Ovary (tissue), 9 donors: ENCODE measurements around the gene HDAC5. TPM values are rescaled to one million over a fixed set of nuclear protein-coding genes. Genes with fewer than 3 reads are reported as not detected.
"Not testable (repeated sequence)": the region's sequence is repeated elsewhere in the genome, so short reads cannot be mapped to it uniquely, and the experiment has no call there.

Experiments used
- DNase-seq, 5 donors: peaks; one replicate each; pipeline ENCODE4 v3.0.0-alpha.2; 2019 to 2020
- H3K27ac ChIP-seq, 2 donors: fragments of 200-600 bp; one replicate each; pipeline versions ENCODE4 v1.5.1 to v1.8.0; 2019 to 2022
- H3K27me3 ChIP-seq: fragments of 200-600 bp; one replicate; pipeline ENCODE4 v1.8.0; 2022
- H3K36me3 ChIP-seq: fragments of 200-600 bp; sonication (generic); one replicate; pipeline ENCODE4 v1.5.1; 2019
- H3K4me1 ChIP-seq: one replicate; pipeline ENCODE4 v1.8.1; 2013; ENCODE audit warnings: mild to moderate bottlenecking, moderate library complexity; ENCODE audit not compliant: insufficient read depth
- H3K4me3 ChIP-seq: fragments of 200-600 bp; sonication (generic); one replicate; pipeline ENCODE4 v1.5.1; 2017
- H3K9me3 ChIP-seq, 2 donors: fragments of 200-600 bp in 1 of 2; sonication (generic) in 1 of 2; one replicate each; pipeline versions ENCODE4 v1.5.1 to v1.8.1; 2013 to 2019; ENCODE audit warnings: mild to moderate bottlenecking in 1 of 2, moderate library complexity in 1 of 2
- CTCF ChIP-seq, 3 donors: fragments of 450-650 bp in 2 of 3; fragments of 200-600 bp in 1 of 3; IDR thresholded peaks; one replicate each; pipeline versions ENCODE4 v1.5.1 to v1.8.0; 2016 to 2022; ENCODE audit warnings: antibody characterized with exemption in 3 of 3, mild to moderate bottlenecking in 1 of 3
- EP300 ChIP-seq: sonication (generic); formaldehyde crosslinking; IDR thresholded peaks from one replicate; pipeline ENCODE4 v1.6.1; 2017; ENCODE audit warnings: antibody characterized with exemption
- POLR2A ChIP-seq: fragments of 450-650 bp; IDR thresholded peaks from one replicate; pipeline ENCODE4 v1.6.1; 2017; ENCODE audit warnings: antibody characterized with exemption, mild to moderate bottlenecking, moderate library complexity
- WGBS, 3 donors: extraction: QIAGEN DNeasy Blood & Tissue Kit in 1 of 3; methylation state at CpG; one replicate each; pipeline versions ENCODE4 v1.1.5 to v1.1.7; 2013 to 2017; 5-methylcytosine and 5-hydroxymethylcytosine counted together
- intact Hi-C, 4 donors: fragments of 100-400 bp; cut with DNase I; formaldehyde crosslinking; loops; one replicate each; pipeline versions ENCODE4 v1.11.0 to v1.15.1; 2022 to 2023
- polyA plus RNA-seq, 2 donors: library from polyadenylated mRNA; stranded (reverse); fragments of 200-250 nt in 1 of 2; fragments of 350-450 nt in 1 of 2; fragmentation: Illumina TruSeq in 1 of 2; extraction: RNeasy Lipid Tissue Mini Kit (QIAGEN cat#74804) in 1 of 2; gene quantifications; one replicate each; pipeline ENCODE4 v1.2.3, GENCODE V29; 2013 to 2014
- total RNA-seq, 7 donors: library from RNA; depleted of rRNA in 2 of 7; stranded (reverse); fragments of >200 nt in 2 of 7; fragmentation: NEBNext Ultra II Directional in 3 of 7; extraction: Animal tissue kit (Norgen Biotek cat#: 25700) in 3 of 7; gene quantifications; one replicate each; pipeline versions ENCODE4 v1.1.0 to v1.2.4, GENCODE V29; 2016 to 2023
- donor health status: DM: no; HTN: no; CAD: no; lungs with moderate emphysema.
- donor health status: DM: no; HTN: no; CAD: no.
- donor health status: Bipolar disorder and iron deficiency.
- donor health status: DM: yes; HTN: yes; CAD: no.
- donor health status: DM: no; HTN: no; CAD: no.
- donor health status: DM: yes; HTN: yes; CAD: no.

Gene HDAC5
- total and polyA plus RNA-seq, 9 donors: 11.4 to 97.6 (median 67.2) TPM

DNA sequence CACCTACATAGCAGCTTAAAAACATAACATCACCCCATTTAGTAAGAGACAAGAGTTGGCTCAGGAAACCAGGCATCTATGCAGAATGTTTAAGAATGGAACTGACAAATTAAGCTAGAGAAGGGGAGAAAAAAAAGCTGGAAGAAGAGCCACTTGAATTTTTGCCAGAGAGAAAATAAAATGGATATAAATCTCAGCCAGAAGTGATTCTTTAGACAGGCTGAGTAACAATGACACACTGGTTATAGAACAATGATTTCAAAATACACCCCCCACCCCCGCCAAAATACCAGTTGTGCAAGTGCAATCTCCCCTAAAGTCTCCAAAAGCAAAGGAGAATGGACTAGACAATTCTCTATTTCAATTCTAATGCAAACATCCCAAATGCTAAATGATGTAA lies 79.4 kb downstream of the HDAC5 start:
- H3K9me3 ChIP-seq: no peaks in the 10 kb centered on the region
- DNase-seq: no peak
- no peaks in the 10 kb centered on the region for H3K27me3 ChIP-seq
- H3K36me3 ChIP-seq: no peaks in the 10 kb centered on the region
- intact Hi-C loops: loop anchor here in 3 of 4 donors (5.0 to 10.0 kb wide), 2 partner anchors 37 to 99 kb away; partner anchors contain the start of gene PPY (in 2 of the 3)
- no peak overlapping the region for H3K4me3 ChIP-seq
- no peak overlapping the region for H3K27ac ChIP-seq
- WGBS, 3 donors: 50 to 68% (median 67%) methylated on average over 1 of the region's 1 CpG
- TF ChIP-seq POLR2A: no peak
- TF ChIP-seq EP300: no peak
- H3K4me1 ChIP-seq: no peaks in the 10 kb centered on the region

- DNase-seq: no peak
- H3K4me1 ChIP-seq: no peaks in the 10 kb centered on the region
- H3K27ac ChIP-seq: no peak overlapping the region
- H3K27me3 ChIP-seq: no peaks in the 10 kb centered on the region
- no peak overlapping the region for H3K4me3 ChIP-seq
- 63 to 70% (median 68%) methylated on average over 4 of the region's 4 CpGs for WGBS, 3 donors
- intact Hi-C loops: loop anchor here in 3 of 4 donors (5.0 to 10.0 kb wide), 2 partner anchors 36 to 98 kb away; partner anchors contain the start of gene PPY (in 2 of the 3)
- no peaks in the 10 kb centered on the region for H3K36me3 ChIP-seq
- H3K9me3 ChIP-seq: no peaks in the 10 kb centered on the region
- TF ChIP-seq EP300: no peak
- no peak for TF ChIP-seq POLR2A
- TF ChIP-seq CTCF (IDR thresholded peaks at IDR 0.05): no peak
These were observed 80.2 kb downstream of the HDAC5 start for GRCh38 chr17:44043272-44043696.

- intact Hi-C loops: loop anchor here in 3 of 4 donors (5.0 to 10.0 kb wide), 2 partner anchors 33 to 95 kb away; partner anchors contain the start of gene PPY (in 2 of the 3)
- Histone ChIP-seq H3K36me3 (no peaks in the 10 kb centered on the region), H3K4me1 (no peaks in the 10 kb centered on the region), H3K27ac (no peak overlapping the region), H3K4me3 (no peak overlapping the region), H3K9me3 (no peaks in the 10 kb centered on the region), H3K27me3 (no peaks in the 10 kb centered on the region)
- TF ChIP-seq EP300 (no peak), CTCF (IDR thresholded peaks at IDR 0.05) (no peak), POLR2A (no peak)
- no peak for DNase-seq
- 68 to 78% (median 72%) methylated on average over 6 of the region's 6 CpGs for WGBS, 3 donors
These were observed 83.4 kb downstream of the HDAC5 start for GRCh38 chr17:44039829-44040635.

DNA sequence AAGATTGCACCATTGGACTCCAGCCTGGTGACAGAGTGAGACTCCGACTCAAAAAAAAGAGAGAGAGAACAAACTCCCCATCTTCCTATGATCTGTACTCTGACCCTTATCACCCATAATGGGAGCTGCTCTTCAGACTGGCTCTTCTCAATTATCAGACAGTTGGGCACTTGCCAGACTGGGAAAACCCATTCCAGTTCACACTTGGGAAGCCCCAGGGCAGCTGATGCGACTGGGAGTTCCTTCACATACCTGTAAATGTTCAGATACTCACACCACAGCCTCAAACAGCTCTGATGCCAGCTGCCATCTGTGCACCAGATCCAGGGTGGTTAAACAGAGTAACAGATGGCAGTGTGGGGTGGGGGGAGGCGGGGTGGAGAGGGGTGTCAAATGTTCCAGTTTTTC lies 84.8 kb downstream of the HDAC5 start:
- intact Hi-C loops: no loop called here
- no peak overlapping the region for H3K27ac ChIP-seq
- no peaks in the 10 kb centered on the region for H3K36me3 ChIP-seq
- no peak overlapping the region for H3K4me3 ChIP-seq
- H3K27me3 ChIP-seq: no peaks in the 10 kb centered on the region
- DNase-seq: no peak
- 83 to 85% (median 85%) methylated on average over 3 of the region's 3 CpGs for WGBS, 3 donors
- H3K4me1 ChIP-seq: no peaks in the 10 kb centered on the region
- TF ChIP-seq POLR2A (no peak), CTCF (IDR thresholded peaks at IDR 0.05) (no peak), EP300 (no peak)
- H3K9me3 ChIP-seq: no peaks in the 10 kb centered on the region

DNA sequence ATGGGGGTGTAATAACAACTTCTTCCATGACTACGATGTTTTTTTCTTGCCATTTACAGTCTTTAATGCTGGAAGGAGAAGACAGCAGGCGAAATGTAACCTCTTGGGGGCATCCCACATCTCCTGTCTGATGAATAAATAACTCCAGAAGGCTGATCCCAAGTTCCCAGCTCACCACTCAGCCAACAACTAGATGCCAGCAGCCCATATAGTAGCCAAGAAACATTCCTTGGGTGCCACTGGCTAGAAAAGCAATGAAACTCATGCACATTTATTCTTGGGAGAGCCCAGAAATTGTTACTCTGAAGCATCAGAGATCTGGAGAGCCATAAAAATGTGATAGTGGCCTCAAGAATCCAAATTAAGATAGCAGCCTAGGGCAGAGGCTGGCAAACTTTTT lies 86.0 kb downstream of the HDAC5 start:
- Histone ChIP-seq H3K9me3 (no peaks in the 10 kb centered on the region), H3K36me3 (no peaks in the 10 kb centered on the region), H3K27ac (no peak overlapping the region), H3K4me3 (no peak overlapping the region), H3K4me1 (no peaks in the 10 kb centered on the region), H3K27me3 (no peaks in the 10 kb centered on the region)
- TF ChIP-seq EP300 (no peak), POLR2A (no peak), CTCF (IDR thresholded peaks at IDR 0.05) (no peak)
- intact Hi-C loops: no loop called here
- DNase-seq: no peak
- 83 to 95% (median 90%) methylated on average over 2 of the region's 2 CpGs for WGBS, 3 donors

GRCh38 chr17:44034688-44035087 lies 88.8 kb downstream of the HDAC5 start:
- H3K36me3 ChIP-seq, DNase-seq, H3K27me3 ChIP-seq, H3K9me3 ChIP-seq, intact Hi-C loops, H3K4me3 ChIP-seq, H3K27ac ChIP-seq, H3K4me1 ChIP-seq: not testable (repeated sequence)
- no CpG with 5 or more reads among the region's 3 CpGs for WGBS, 3 donors
